Activated naive CD8-positive, alpha-beta T cell treated with anti-CD3 and anti-CD28 coated beads, Interleukin-2, amount 50 U/mL, for 16 hours (primary cell): ENCODE results near the gene RBM7.

ENCODE experiments used
- DNase-seq: peaks from one replicate; pipeline ENCODE4 v3.0.0-alpha.2; 2020; ENCODE audit warnings: low read depth, low spot score

The RBM7 gene

GRCh38 chr11:114396916-114397315, 3.5 kb upstream of the RBM7 start:
- DNase-seq, result no peak

DNA sequence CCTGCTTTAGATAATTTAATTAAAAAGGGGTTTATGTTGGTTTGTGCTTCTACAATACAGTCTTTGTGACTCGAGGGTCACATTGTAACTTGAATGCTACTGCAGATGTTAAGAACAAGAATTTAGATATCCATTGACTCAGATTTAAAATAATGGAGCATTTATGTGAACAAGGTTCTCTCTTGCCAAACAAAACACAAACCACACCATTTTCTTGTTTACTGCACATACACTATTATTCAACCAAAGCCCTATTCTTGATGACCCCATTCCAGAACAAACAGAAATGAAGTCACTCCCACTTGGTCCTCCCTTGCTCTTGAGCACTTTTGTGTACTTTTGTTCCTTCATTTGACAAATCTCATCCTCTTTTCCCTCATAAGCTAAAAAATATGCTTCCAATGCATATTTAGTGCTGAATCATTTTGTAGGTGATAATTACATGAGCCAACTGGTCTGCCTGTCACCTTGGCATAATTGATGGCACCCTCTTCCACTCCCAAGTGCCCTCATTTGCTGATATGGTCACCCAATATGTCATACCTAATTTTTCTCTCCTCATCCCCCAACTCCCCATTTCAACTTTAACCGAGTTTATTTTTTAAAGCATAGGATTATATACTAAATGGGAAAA, 3.0 kb upstream of the RBM7 start:
- DNase-seq, result no peak

GRCh38 chr11:114398303-114398920, 2.1 kb upstream of the RBM7 start:
- no peak for DNase-seq

GRCh38 chr11:114399490-114400215, 813 bp upstream of the RBM7 start:
- DNase-seq, result no peak

DNA sequence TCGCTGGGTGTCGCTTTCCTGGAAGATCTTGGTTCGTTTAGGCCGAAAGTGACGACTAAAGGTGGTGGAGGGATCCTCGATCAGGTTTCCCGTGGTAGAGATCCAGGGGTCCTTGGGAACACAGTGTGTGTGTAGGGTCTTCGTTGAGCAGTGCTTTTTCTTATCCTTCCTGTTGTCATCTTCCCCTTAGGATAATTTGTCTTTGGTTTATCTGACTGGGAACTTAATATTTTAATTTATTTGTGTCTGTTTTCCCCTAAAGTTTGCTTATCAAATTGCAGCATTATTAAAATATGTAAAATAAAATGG, 403 bp downstream of the RBM7 start:
- no peak for DNase-seq

GRCh38 chr11:114401311-114401710, 845 bp downstream of the RBM7 start:
- no peak for DNase-seq

GRCh38 chr11:114412946-114413345, 12.5 kb downstream of the RBM7 start:
- no peak for DNase-seq

DNA sequence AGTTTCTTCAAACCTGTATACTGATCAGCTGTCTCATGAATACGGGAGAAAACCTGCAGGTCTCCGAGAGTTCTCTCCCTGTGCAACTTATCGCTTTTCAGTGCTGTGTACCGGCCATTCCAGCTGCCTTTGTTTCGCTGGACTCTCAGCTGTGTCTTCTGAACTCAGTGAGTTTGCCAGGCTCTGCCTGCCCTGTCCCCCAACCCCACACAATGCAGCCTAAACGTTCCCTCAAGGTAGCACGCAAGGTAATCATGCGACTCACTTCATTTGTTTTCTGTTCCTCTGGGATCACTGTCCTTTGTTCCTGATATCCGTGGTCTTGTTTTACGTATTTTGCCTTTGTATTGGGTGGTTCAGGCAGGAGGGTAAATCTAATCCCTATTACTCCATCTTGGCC, 13.5 kb downstream of the RBM7 start:
- no peak for DNase-seq

DNA sequence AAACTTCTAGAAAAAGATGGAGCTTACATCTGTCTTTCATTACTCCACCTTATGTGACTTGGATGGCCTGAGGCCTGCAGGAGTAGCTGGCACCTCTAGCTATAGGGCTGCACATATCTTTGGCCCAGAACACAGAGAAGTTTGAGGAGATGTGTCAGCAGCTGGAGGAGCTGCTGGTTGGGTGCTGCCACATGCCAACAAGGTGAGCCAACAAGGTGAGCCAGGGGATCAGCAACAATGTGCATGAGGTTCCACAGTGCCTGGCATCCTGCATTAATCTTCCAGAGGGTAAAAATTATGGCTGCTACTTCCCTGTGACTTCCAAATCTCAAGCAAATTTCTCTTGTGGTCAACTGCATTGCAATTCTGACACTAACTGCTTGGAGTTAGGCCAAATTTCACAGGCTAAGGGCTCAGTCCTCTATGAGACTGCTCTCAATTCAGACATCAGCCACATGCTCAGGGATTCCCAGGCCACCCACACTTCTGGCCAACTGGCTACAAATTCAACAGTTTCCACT, 16.0 kb downstream of the RBM7 start:
- no peak for DNase-seq

- no peak for DNase-seq
Measured at GRCh38 chr11:114426280-114426679, 25.8 kb downstream of the RBM7 start.

DNA sequence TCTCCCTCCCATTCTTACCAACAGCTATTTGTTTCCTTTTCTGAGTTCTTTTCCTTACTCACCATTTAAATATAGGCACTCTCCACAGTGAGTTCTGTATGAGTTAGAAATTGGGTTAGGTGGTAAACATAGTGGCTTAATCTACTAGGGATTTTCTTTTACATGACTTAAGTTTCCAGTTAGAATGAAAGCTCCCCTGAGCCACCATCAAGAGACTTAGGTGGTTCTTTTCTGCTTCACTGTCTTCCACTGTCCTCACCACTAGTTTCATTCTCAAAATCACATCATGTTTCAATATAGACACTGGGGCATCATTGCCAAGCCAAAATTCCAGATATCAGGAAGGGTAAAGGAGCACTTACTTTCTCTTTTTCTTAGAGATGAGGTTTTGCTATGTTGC, 29.8 kb downstream of the RBM7 start:
- no peak for DNase-seq

DNA sequence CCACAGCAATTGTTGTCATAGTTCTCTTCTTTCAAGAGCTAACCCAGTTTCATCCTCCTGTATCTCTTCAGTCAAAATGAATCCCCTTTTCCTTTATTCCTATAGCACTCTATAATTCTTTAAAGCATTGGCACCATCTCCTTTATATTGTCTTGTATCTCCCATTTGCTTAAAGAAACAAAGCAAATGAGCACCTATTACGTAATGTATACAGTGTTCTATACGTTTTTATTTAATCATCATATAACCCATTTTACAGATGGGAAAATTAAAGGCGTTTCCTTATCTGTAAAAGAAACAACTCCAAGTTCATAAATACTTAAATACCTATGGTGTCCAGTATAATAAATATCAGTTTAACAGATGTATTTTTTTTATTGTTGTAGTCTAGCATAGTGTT, 32.4 kb downstream of the RBM7 start:
- DNase-seq, result no peak

DNA sequence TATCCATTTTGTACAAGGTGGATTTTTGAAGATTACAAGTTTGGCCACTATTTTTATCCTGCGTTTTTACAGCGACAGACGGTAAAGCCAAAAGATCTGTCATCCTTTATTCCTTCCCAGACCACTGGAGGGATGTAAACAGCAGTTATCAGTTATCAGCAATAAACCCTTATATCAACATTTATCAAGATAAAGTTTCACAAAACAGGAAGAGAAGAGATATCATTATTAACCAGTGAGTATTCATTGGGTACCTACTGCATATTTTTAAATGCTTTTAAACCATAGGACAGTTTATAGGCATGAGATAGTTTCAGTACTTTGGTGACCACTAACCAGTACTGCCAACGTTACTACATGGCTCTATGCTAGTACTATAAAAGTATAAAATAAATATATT, 32.9 kb downstream of the RBM7 start:
- DNase-seq, result no peak

- DNase-seq, result no peak
Measured at GRCh38 chr11:114438303-114438702, 37.8 kb downstream of the RBM7 start.

DNA sequence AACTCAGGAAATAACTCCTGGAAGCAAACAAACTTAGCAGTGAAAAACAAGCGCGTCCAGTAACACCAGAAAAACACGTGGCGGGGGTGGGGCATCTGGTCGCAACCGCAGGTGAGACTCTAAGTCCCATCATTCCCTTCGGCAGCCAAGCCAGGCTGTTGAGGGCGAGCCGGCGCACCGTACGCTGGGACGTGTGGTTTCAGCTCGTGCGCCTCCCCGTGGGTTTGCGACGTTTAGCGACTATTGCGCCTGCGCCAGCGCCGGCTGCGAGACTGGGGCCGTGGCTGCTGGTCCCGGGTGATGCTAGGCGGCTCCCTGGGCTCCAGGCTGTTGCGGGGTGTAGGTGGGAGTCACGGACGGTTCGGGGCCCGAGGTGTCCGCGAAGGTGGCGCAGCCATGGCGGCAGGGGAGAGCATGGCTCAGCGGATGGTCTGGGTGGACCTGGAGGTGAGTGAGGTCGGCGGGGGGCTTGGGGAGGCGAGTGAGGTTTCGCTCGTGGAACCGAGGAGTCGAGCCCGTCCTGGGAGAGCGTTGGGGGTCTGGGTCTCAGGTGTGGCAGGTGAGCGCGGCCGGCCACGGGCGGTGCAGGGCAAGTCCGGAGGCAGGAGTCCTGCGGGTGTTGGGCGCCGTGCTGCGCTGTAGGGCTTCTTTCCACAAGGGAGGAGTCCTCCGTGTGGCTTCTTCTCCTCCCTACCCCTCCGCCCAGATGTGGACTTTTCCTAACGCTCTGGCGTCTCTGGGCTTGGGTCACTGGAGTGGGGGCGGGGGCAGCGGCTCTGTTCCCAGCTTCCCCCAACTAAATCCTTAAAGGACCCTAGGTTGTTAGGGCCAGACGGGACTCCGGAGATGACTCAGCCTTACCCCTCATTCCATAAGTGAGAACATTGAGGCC, 39.0 kb downstream of the RBM7 start, which contains the start of gene REXO2:
REXO2 (plus strand) TSS at position 239 of the 892 bp plus-strand sequence; CDS start at position 301, 62 bp downstream.
- DNase-seq, result peak; percentile 83

DNA sequence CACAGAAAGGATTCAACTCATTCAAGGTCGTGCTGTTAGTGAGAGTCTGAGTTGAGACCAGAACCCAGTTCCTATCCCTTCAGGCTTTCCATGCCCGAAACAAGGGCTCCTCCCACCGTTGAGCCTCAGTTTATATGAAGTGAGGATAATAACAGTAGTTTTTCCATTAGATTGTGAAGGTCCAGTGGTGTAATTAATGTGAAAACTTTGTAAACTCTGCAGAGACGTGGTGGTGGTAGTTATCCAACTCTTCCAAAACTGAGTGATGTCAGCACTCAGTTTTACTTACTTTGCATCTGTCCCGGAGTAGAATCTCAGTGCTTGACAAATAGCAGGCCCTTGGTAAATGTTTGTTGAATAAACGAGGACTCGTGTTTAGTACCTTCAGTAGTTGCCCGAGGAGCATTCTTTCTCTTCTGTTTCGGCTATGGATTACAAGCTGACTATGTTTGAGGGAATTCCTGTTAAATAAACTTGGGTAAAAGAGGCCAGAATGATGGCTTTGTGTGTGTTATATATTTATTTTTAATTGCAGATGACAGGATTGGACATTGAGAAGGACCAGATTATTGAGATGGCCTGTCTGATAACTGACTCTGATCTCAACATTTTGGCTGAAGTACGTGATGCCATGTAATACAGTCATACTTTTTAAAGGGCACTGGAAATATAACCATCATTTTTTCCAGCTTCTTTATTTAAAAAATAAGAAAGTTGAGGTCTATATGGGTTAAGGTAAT, 39.8 kb downstream of the RBM7 start:
- DNase-seq, result no peak

- DNase-seq, result no peak
Measured at GRCh38 chr11:114440971-114441763, 40.7 kb downstream of the RBM7 start.

- no peak for DNase-seq
Measured at GRCh38 chr11:114441921-114442320, 41.5 kb downstream of the RBM7 start.

DNA sequence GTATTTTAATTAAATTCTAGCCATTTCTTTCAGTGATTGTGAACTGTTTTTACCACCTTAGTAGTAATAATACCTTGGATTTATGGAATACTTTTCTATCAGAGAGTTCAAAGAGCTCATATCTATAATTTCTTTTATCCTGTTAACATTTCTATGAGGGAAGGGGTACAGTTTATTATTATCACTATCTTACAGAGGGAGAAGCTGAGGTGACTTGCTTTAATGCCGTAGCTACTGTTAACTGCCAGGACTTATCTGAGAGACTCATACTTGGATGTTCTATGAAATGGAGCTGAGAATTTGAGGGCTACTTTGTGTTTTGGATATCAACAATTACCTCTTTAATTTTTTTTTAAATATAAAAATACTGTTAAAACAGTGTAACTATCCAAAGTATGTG, 42.1 kb downstream of the RBM7 start:
- no peak for DNase-seq

DNA sequence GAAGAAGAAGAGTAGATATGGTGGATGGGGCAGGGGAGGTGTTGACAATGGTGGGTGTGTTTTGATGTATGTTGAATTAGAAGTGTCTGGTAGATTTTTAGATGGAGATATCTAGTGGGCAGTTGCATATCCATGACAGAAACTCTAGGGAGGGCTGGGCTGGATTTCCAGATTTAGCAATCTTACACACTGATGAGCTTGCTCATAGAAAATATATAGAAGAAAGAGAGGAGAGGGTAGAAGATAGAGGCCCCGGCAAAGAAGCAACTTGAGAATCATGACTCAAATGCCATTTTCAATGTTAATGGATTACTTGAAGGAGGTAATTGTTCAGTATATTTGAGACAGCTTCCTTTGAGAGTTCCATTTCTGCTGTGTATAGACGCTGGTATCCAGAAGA, 47.0 kb downstream of the RBM7 start:
- DNase-seq, result no peak
